SK-N-SH treated with all-trans-retinoic acid at 6 μM for 48 hours (cell line): ENCODE results near the gene MLLT1.
A peak's percentile ranks its signal among the peaks of the same experiment; 100 is the strongest.

Experiments used
- ATAC-seq: fragments of 200-7000 bp; cut with Tn5 transposase; 3 replicates; pipeline ENCODE4 v1.9.1; 2020; ENCODE audit warnings: mild to moderate bottlenecking, moderate library complexity
- ARNTL ChIP-seq: fragments of 450-650 bp; formaldehyde crosslinking; IDR thresholded peaks from 2 replicates; pipeline ENCODE4 v1.5.0; 2020; ENCODE audit warnings: low read depth, mild to moderate bottlenecking, moderate library complexity, borderline replicate concordance
- CSDC2 ChIP-seq: fragments of 250-450 bp; sonication (Bioruptor Pico); IDR thresholded peaks from 2 replicates; pipeline ENCODE4 v1.5.0; 2020; ENCODE audit warnings: mild to moderate bottlenecking, moderate library complexity
- CSRNP3 ChIP-seq: fragments of 250-450 bp; sonication (Bioruptor Pico); IDR thresholded peaks from 2 replicates; pipeline ENCODE4 v1.5.1; 2021; ENCODE audit warnings: mild to moderate bottlenecking, moderate library complexity
- ESRRG ChIP-seq: fragments of 250-450 bp; sonication (Bioruptor Pico); IDR thresholded peaks from 2 replicates; pipeline ENCODE4 v1.6.1; 2021; ENCODE audit warnings: mild to moderate bottlenecking
- GLIS3 ChIP-seq: fragments of 250-450 bp; sonication (Bioruptor Pico); IDR thresholded peaks from 2 replicates; pipeline ENCODE4 v1.5.0; 2020; ENCODE audit warnings: mild to moderate bottlenecking, moderate library complexity
- ISL1 ChIP-seq: fragments of 250-450 bp; sonication (Bioruptor Pico); IDR thresholded peaks from 2 replicates; pipeline ENCODE4 v2.1.2; 2022; ENCODE audit warnings: mild to moderate bottlenecking, moderate library complexity
- OSR1 ChIP-seq: fragments of 250-450 bp; sonication (Bioruptor Pico); IDR thresholded peaks from 2 replicates; pipeline ENCODE4 v1.8.0; 2022; ENCODE audit warnings: moderate library complexity, mild to moderate bottlenecking, inconsistent platforms
- PATZ1 ChIP-seq: fragments of 250-450 bp; sonication (Bioruptor Pico); IDR thresholded peaks from 2 replicates; pipeline ENCODE4 v1.8.0; 2020; ENCODE audit warnings: mild to moderate bottlenecking, moderate library complexity, borderline replicate concordance
- POU6F1 ChIP-seq: fragments of 250-450 bp; sonication (Bioruptor Pico); IDR thresholded peaks from 2 replicates; pipeline ENCODE4 v1.8.0; 2021; ENCODE audit warnings: low read depth, mild to moderate bottlenecking, moderate library complexity, borderline replicate concordance
- PPARA ChIP-seq: fragments of 250-450 bp; sonication (Bioruptor Pico); IDR thresholded peaks from 2 replicates; pipeline ENCODE4 v1.5.0; 2020; ENCODE audit warnings: mild to moderate bottlenecking, borderline replicate concordance
- RARB ChIP-seq: fragments of 250-450 bp; sonication (Bioruptor Pico); IDR thresholded peaks from 2 replicates; pipeline ENCODE4 v1.8.0; 2021; ENCODE audit warnings: mild to moderate bottlenecking, moderate library complexity
- SNAI2 ChIP-seq: fragments of 250-450 bp; sonication (Bioruptor Pico); IDR thresholded peaks from 2 replicates; pipeline ENCODE4 v1.5.0; 2020; ENCODE audit warnings: mild to moderate bottlenecking, moderate library complexity
- TOX ChIP-seq: fragments of 250-450 bp; sonication (Bioruptor Pico); IDR thresholded peaks from 2 replicates; pipeline ENCODE4 v1.8.0; 2021; ENCODE audit warnings: mild to moderate bottlenecking, moderate library complexity, borderline replicate concordance
- TSHZ2 ChIP-seq: fragments of 250-450 bp; sonication (Bioruptor Pico); IDR thresholded peaks from 2 replicates; pipeline ENCODE4 v1.5.0; 2020; ENCODE audit warnings: mild to moderate bottlenecking, moderate library complexity
- ZFP3 ChIP-seq: fragments of 250-450 bp; sonication (Bioruptor Pico); IDR thresholded peaks from 2 replicates; pipeline ENCODE4 v1.5.0; 2020; ENCODE audit warnings: mild to moderate bottlenecking, moderate library complexity
- ZNF8 ChIP-seq: fragments of 450-650 bp; formaldehyde crosslinking; IDR thresholded peaks from 2 replicates; pipeline ENCODE4 v1.5.0; 2020; ENCODE audit warnings: mild to moderate bottlenecking, moderate library complexity

The MLLT1 gene

GRCh38 chr19:6235031-6235951 is 44.5 kb downstream of the MLLT1 start:
- TF ChIP-seq TOX (CRISPR knock-in tag) (no peak), ISL1 (no peak), OSR1 (no peak), CSDC2 (no peak), RARB (CRISPR knock-in tag) (no peak), GLIS3 (CRISPR knock-in tag) (no peak), ZNF8 (CRISPR knock-in tag) (no peak)

GRCh38 chr19:6234527-6234926 is 45.2 kb downstream of the MLLT1 start:
- ATAC-seq = peak; percentile 17; the same call in 2 of the 3 replicates
- TF ChIP-seq PATZ1 (no peak), SNAI2 (no peak)

More at GRCh38 chr19:6235031-6235951, 44.5 kb downstream of the MLLT1 start:
- ATAC-seq = no peak; the same call in 2 of the 3 replicates

- TF ChIP-seq ISL1 = no peak
- no peak for TF ChIP-seq CSDC2
- no peak for TF ChIP-seq GLIS3 (CRISPR knock-in tag)
- no peak for TF ChIP-seq ARNTL
- no peak for TF ChIP-seq PATZ1
- no peak for TF ChIP-seq ESRRG
- no peak for TF ChIP-seq SNAI2
- no peak for TF ChIP-seq POU6F1 (CRISPR knock-in tag)
- TF ChIP-seq PPARA (CRISPR knock-in tag) = no peak
- no peak for TF ChIP-seq TOX (CRISPR knock-in tag)
- TF ChIP-seq ZFP3 = no peak
- no peak for TF ChIP-seq ZNF8 (CRISPR knock-in tag)
- TF ChIP-seq TSHZ2 (CRISPR knock-in tag) = no peak
- no peak for TF ChIP-seq OSR1
- TF ChIP-seq CSRNP3 (CRISPR knock-in tag) = no peak
- ATAC-seq = no peak
Measured at GRCh38 chr19:6233827-6234511, 45.8 kb downstream of the MLLT1 start.
